Activated CD4-positive, alpha-beta T cell treated with anti-CD3 and anti-CD28 coated beads, Interleukin-2, amount 50 U/mL, for 48 hours (primary cell): ENCODE data around the gene SLC24A4.

Experiments
- DNase-seq, 2 experiments: peaks; one replicate each; pipeline ENCODE4 v3.0.0-alpha.2; 2020

SLC24A4 gene

DNA sequence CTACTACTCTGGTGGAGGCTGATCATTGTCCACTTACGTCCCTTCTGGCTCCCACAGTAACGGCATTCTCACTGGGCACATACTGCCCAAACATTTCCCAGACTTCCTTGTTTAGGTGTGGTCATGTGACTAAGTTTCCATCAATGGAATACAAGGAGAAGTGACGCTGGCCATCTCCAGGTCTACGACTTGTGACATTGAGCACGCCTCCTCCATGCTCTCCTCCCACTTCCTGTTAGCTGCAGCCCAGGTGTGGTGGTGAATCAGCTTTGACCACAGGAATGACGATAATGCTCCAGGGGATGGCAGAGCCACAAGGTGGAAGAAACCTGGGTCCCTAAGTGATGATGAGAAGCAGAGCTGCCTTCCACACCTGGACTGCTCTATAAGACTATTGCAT lies 6.0 kb upstream of the SLC24A4 start:
- DNase-seq: no peak

GRCh38 chr14:92317511-92317910 lies 5.5 kb upstream of the SLC24A4 start:
- no peak for DNase-seq

GRCh38 chr14:92321701-92322100 lies 1.3 kb upstream of the SLC24A4 start:
- DNase-seq: no peak

- DNase-seq: no peak
Measured at GRCh38 chr14:92322516-92322915, 449 bp upstream of the SLC24A4 start.

GRCh38 chr14:92323916-92324818 lies 1.2 kb downstream of the SLC24A4 start:
- DNase-seq: no peak

- no peak for DNase-seq
Measured at GRCh38 chr14:92325835-92326234, 2.9 kb downstream of the SLC24A4 start.

GRCh38 chr14:92328664-92329255 lies 5.8 kb downstream of the SLC24A4 start:
- no peak for DNase-seq

- no peak for DNase-seq
Measured at GRCh38 chr14:92334050-92334449, 11.1 kb downstream of the SLC24A4 start.

- no peak for DNase-seq
Measured at GRCh38 chr14:92336363-92336762, 13.4 kb downstream of the SLC24A4 start.

DNA sequence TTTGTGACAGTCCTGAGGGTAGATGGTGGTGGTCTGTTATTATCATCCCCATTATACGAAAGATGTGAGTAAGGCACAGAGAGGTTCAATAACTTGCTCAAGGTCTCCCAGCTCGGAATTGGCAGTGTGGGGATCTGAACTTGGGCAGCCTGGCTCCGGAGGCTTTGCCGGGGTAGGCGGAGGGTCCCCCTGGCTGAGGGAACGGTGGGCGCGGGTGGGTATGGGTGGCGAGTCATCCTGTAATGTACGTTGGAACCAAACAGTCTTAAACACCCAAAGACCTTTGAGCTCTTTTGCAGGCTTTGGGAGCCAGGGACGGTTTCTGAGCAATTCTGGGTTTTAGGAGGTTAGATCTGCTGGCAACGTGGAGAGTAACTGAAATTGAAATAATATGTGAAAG lies 16.5 kb downstream of the SLC24A4 start:
- no peak for DNase-seq

DNA sequence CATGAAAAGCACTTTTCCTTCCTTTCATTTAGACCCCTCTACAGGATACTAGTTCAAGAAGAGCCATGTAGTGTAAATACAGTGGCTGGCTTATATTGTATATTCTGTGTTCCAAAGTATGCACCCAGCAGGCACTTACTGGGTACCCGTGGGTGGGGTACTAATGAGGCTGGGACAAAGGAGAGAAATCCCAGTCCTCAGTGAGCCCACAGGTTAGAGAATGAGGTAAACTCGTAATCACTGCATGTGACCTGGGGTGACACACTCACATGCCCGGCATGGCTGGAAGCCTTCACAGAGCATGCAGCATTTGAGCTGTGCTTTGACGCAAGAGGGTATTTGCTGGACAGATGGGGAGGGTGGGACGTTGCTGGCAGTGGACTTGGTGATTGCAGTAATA lies 17.1 kb downstream of the SLC24A4 start:
- DNase-seq: no peak

DNA sequence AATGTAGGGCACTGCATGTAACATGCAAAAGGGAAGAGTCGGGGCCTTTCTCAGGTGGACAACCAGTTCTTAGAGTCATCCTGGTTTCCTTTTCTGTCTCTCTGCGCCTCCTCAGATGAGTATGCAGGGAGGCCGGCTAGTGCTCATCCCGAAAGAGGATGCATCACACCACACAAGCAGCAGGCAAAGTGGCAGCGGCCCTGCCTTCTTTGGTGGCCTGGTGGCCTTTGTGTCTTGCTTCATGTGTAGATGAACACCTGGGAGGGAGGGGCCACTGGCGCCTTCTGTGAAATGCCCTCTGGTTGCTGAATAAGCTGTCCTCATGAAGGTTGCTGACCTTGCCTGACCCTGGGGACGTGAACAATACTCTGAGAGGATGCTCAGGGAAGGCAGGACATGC lies 18.0 kb downstream of the SLC24A4 start:
- DNase-seq: peak; percentile 53 to 72

- peak; percentile 53 to 67 for DNase-seq
Measured at GRCh38 chr14:92341791-92342190, 18.8 kb downstream of the SLC24A4 start.

GRCh38 chr14:92348154-92348553 lies 25.2 kb downstream of the SLC24A4 start:
- DNase-seq: no peak

DNA sequence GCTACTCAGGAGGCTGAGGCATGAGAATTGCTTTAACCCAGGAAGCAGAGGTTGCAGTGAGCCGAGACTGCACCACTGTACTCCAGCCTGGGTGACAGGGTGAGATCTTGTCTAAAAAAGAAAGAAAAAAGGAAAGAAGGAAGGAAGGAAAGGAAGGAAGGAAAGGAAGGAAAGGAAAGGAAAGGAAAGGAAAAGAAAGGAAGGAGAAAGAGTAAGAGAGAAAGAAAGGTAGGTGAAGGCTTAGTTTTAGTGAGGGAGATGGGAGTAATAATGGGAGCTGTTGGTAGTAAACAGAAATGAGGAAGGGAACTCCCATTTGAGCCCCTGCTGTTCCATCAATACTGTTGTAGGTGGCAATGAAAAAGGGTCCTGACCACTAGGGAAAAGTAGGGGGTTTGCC lies 28.8 kb downstream of the SLC24A4 start:
- DNase-seq: no peak

DNA sequence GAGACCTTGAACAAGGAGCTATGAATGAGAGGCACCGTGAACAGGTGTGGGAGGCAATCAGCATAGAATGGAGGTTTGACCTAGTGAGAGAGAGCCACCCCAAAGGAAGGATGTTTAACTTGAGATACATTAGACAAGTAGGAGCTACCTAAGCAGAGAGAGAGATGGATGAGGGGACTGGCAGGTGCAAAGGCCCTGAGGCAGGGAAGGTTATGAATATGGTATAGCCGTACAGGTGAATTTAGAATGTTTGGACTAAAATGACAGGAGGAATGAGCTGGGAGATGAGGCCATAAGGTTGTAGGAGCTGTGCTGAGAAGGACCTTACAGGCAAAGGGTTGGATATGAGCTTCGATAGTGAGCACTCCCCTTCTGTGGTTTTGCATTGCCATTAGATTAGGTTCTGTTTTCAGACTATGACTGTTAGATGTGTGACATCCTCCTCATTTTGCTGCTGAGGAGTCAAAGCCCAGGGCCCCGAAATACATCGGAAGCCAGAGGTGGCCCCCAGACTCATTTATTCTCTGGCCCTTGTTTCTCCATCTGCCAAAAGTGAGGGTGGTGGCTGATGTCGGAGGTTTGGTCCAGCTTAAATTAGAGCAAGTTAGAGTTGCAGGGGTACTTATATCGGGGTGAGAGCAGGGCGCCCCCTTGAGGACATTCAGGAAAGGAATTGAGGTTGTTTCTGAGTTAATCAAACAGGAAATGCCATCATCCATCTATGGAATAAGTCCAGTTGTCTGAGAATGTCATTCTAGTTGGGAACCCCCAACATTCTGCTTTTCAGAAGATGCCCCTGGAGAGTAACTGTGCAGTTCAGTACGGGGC lies 29.4 kb downstream of the SLC24A4 start:
- DNase-seq: peak; percentile 41 to 58

- no peak for DNase-seq
Measured at GRCh38 chr14:92353447-92353846, 30.5 kb downstream of the SLC24A4 start.

- no peak for DNase-seq
Measured at GRCh38 chr14:92356677-92357076, 33.7 kb downstream of the SLC24A4 start.

DNA sequence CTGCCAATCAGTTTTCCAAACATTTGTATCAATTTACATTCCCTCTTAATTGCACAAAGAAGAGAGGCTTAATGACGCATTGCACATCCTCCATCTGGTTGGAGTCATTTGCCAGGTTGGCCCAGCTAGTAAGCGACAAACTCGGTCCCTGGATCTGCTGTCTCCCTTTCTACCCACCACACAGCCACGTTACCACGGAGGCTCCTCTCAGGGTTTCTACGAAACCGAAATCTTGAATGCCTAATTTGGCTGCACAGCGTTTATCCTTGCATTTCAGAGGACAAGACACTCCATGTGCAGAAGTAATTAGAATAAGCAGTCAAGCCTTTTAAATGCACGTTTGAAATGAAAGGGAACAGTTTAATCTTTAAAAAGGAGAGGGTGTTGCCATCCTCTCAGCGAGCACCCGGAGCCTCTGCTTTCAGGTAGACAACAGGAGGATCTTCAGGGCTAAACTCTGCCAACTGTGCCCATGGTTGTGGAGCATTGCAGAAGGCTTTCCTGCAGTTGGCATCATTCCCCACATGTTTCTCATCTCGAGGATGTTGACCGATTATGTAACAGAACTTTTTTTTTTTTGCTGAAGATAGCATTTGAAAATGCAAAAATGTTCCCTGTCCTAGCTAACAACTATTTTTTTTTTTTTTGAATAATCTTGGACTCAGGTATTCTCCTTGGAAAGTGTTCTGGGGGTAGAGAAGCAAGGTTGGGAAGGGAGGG lies 37.8 kb downstream of the SLC24A4 start:
- DNase-seq: no peak

GRCh38 chr14:92362781-92363235 lies 39.8 kb downstream of the SLC24A4 start:
- DNase-seq: no peak

DNA sequence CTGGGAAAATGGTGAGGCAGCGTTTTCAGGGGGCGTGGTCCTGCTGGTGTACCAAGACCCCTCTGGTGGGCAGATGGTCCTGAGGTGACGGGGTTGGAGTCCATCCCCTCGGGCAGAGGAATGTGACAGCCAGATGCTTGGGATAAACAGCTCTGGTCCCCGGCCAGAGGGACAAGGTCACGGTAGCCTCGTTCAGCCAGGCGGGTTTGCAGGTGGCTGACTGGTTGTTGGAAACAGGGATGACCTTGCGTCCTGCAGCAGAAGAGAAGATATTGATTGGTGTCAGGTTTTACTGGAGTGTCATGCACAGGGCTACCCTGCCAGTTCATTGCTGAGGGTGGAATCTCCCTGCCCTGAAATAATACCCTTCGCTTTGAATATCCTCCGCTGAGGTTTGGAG lies 43.3 kb downstream of the SLC24A4 start:
- DNase-seq: no peak

GRCh38 chr14:92368001-92368400 lies 45.0 kb downstream of the SLC24A4 start:
- DNase-seq: no peak

DNA sequence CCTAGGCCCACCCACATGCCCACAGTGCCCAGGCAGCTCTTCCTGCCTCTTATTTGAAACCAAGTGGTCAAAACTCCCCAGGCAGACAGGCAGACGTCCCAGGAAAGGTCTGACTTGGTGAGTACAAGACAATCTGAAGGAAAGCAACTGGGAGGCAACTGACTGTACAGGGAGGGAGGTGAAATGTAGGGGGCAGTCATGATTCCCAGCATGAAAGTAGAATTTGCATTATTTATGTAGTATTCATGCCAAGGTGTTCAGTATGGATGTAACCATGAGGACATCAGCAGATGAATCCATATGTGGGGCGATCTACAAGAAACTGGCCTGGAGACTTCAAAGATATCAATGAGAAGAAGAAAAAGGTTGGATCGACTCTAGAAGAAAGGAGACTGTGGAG lies 46.1 kb downstream of the SLC24A4 start:
- DNase-seq: no peak
